ENCODE results near the gene ERN1.

ERN1 gene

GRCh38 chr17:64162554-64162953 lies 32.6 kb upstream of the ERN1 start:
- Histone ChIP-seq H3K36me3 (ENCODE audit: control insufficient read depth in 2 of 2, insufficient read depth in 1 of 2, low read length in 2 of 2) (peaks cover 0 to 16% of the 10 kb centered on the region in 2 experiments; a peak in 2 of 3 replicates), H3K4me3 (ENCODE audit: low read depth, low read length) (no peak overlapping the region), H3K27ac (ENCODE audit: extremely low read depth, low read depth, low read length) (no peak overlapping the region), H3K9me3 (ENCODE audit: control insufficient read depth, insufficient read depth, low read depth, low read length) (no peaks in the 10 kb centered on the region), H3K4me1 (ENCODE audit: control insufficient read depth, insufficient read depth, low read length) (no peaks in the 10 kb centered on the region)
- CTCF ChIA-PET, result interaction anchor here (0.6 to 1.5 kb wide), 3 partner anchors 16 to 133 kb away, joined by 3 read pairs; no protein-coding TSS in a partner anchor
- POLR2A ChIA-PET, result interaction anchor here (3.7 kb wide), 1 partner anchor 17 kb away, joined by 15 read pairs; no protein-coding TSS in a partner anchor
- TF ChIP-seq ZNF2 (tag by site-specific recombination; IDR thresholded peaks at IDR 0.05) (no peak), ZNF704 (tag by site-specific recombination; IDR thresholded peaks at IDR 0.05) (no peak), SP2 (tag by site-specific recombination; IDR thresholded peaks at IDR 0.05) (no peak), ZIC2 (tag by site-specific recombination; IDR thresholded peaks at IDR 0.05) (no peak), ZNF544 (tag by site-specific recombination; IDR thresholded peaks at IDR 0.05) (no peak), INSM2 (tag by site-specific recombination; IDR thresholded peaks at IDR 0.05) (no peak), ZSCAN16 (tag by site-specific recombination; IDR thresholded peaks at IDR 0.05) (no peak), ZNF768 (tag by site-specific recombination; IDR thresholded peaks at IDR 0.05) (no peak), ZNF548 (tag by site-specific recombination; IDR thresholded peaks at IDR 0.05) (no peak), IKZF3 (tag by site-specific recombination; IDR thresholded peaks at IDR 0.05) (no peak)

- Histone ChIP-seq H3K9me3 (ENCODE audit: control insufficient read depth, insufficient read depth, low read depth, low read length) (no peaks in the 10 kb centered on the region), H3K4me1 (ENCODE audit: control insufficient read depth, insufficient read depth, low read length) (no peaks in the 10 kb centered on the region), H3K4me3 (ENCODE audit: low read depth, low read length) (no peak overlapping the region), H3K36me3 (ENCODE audit: control insufficient read depth in 2 of 2, insufficient read depth in 1 of 2, low read length in 2 of 2) (peaks cover 0 to 9% of the 10 kb centered on the region in 2 experiments; a peak in 2 of 3 replicates), H3K27ac (ENCODE audit: extremely low read depth, low read depth, low read length) (no peak overlapping the region)
- TF ChIP-seq PRDM1 (tag by site-specific recombination; IDR thresholded peaks at IDR 0.05) (peak; percentile 73), ZNF202 (tag by site-specific recombination; IDR thresholded peaks at IDR 0.05; ENCODE audit: borderline replicate concordance) (no peak), ZNF785 (tag by site-specific recombination; IDR thresholded peaks at IDR 0.05) (no peak), ZNF660 (tag by site-specific recombination; IDR thresholded peaks at IDR 0.05) (0 out of 2 replicates have a peak, but pooled peaks have one; percentile 33)
- CTCF ChIA-PET, result interaction anchor here (0.7 to 1.5 kb wide), 3 partner anchors 126 to 137 kb away, joined by 3 read pairs; no protein-coding TSS in a partner anchor
- POLR2A ChIA-PET, result interaction anchor here (0.6 to 3.7 kb wide), 2 partner anchors 16 to 45 kb away, joined by 8 to 15 read pairs; no protein-coding TSS in a partner anchor
These were observed 31.6 kb upstream of the ERN1 start for GRCh38 chr17:64161380-64162176.

GRCh38 chr17:64160378-64160777 lies 30.4 kb upstream of the ERN1 start:
- Histone ChIP-seq H3K27ac (ENCODE audit: extremely low read depth, low read depth, low read length) (no peak overlapping the region), H3K4me3 (ENCODE audit: low read depth, low read length) (no peak overlapping the region), H3K4me1 (ENCODE audit: control insufficient read depth, insufficient read depth, low read length) (no peaks in the 10 kb centered on the region), H3K36me3 (ENCODE audit: control insufficient read depth in 2 of 2, insufficient read depth in 1 of 2, low read length in 2 of 2) (peaks cover 0 to 3% of the 10 kb centered on the region in 2 experiments; a peak in 2 of 3 replicates), H3K9me3 (ENCODE audit: control insufficient read depth, insufficient read depth, low read depth, low read length) (no peaks in the 10 kb centered on the region)
- CTCF ChIA-PET, result interaction anchor here (0.6 to 1.1 kb wide), 3 partner anchors 26 to 611 kb away, joined by 3 to 4 read pairs (median 3); no protein-coding TSS in a partner anchor
- POLR2A ChIA-PET, result no interaction called here
- no peak for TF ChIP-seq ZNF214 (tag by site-specific recombination; IDR thresholded peaks at IDR 0.05; ENCODE audit: borderline replicate concordance)
- no peak for TF ChIP-seq ZNF555 (tag by site-specific recombination; conservative IDR thresholded peaks at IDR 0.05)
- TF ChIP-seq ZNF19 (tag by site-specific recombination; IDR thresholded peaks at IDR 0.05; ENCODE audit: low read depth), result no peak
- no peak for TF ChIP-seq ZNF768 (tag by site-specific recombination; IDR thresholded peaks at IDR 0.05)
- no peak for TF ChIP-seq ZNF155 (tag by site-specific recombination; IDR thresholded peaks at IDR 0.05)
- TF ChIP-seq ZNF549 (tag by site-specific recombination; IDR thresholded peaks at IDR 0.05), result no peak
- TF ChIP-seq ZNF645 (tag by site-specific recombination; IDR thresholded peaks at IDR 0.05), result no peak
- TF ChIP-seq ZBTB17 (tag by site-specific recombination; IDR thresholded peaks at IDR 0.05), result no peak

Measured in HEK293 (cell line).